ENCODE results near the gene ABCB8. TPM values are rescaled to one million over a fixed set of nuclear protein-coding genes. Genes with fewer than 3 reads are reported as not detected.

ABCB8 gene
- total RNA-seq: 10 to 100 TPM; 48.4 to 49.5 TPM

- ChIA-PET CTCF (interaction anchor here (0.7 to 3.2 kb wide), 24 partner anchors 9 to 250 kb away, joined by 3 to 33 read pairs (median 5); partner anchors contain the start of genes SLC4A2 and TMUB1), POLR2A (interaction anchor here (0.7 to 1.5 kb wide), 4 partner anchors 10 to 18 kb away, joined by 3 to 11 read pairs (median 9); no protein-coding TSS in a partner anchor)
- Mint-ChIP-seq H3K36me3 (peaks cover 2% of the 10 kb centered on the region), H3K9me3 (no peaks in the 10 kb centered on the region), H3K27me3 (no peaks in the 10 kb centered on the region), H3K4me1 (ENCODE audit: low read depth) (peaks cover 18% of the 10 kb centered on the region), H3K4me3 (peak within 1 kb of the TSS; percentile 94), H3K27ac (peak within 1 kb of the TSS; percentile 90)
- intact Hi-C loops (cut with micrococcal nuclease): loop anchor here (1.0 to 2.0 kb wide), 5 partner anchors 11 to 82 kb away; partner anchors contain the start of gene TMUB1
- DNase-seq: peak; percentile 99
These were observed at the start of gene ABCB8 for GRCh38 chr7:151028131-151028947. ABCB8 (plus strand) TSS chr7:151028450; CDS start chr7:151028516, 66 bp downstream.

- Mint-ChIP-seq H3K4me3 (no peak overlapping the region), H3K4me1 (ENCODE audit: low read depth) (peaks cover 19% of the 10 kb centered on the region), H3K9me3 (no peaks in the 10 kb centered on the region), H3K27ac (no peak overlapping the region), H3K36me3 (no peaks in the 10 kb centered on the region), H3K27me3 (peaks cover 33% of the 10 kb centered on the region)
- intact Hi-C loops (cut with micrococcal nuclease): loop anchor here (5.0 kb wide), 1 partner anchor 32 kb away; no protein-coding TSS in a partner anchor
- no peak for DNase-seq
- ChIA-PET POLR2A (no interaction called here), CTCF (interaction anchor here (1.0 to 3.0 kb wide), 6 partner anchors 9 to 81 kb away, joined by 3 to 15 read pairs (median 4); partner anchors contain the start of gene NOS3)
These were observed 48.4 kb upstream of the ABCB8 start for GRCh38 chr7:150979713-150980390.

- no peak overlapping the region for H3K27ac Mint-ChIP-seq
- no peaks in the 10 kb centered on the region for H3K36me3 Mint-ChIP-seq
- intact Hi-C loops (cut with micrococcal nuclease): no loop called here
- H3K27me3 Mint-ChIP-seq: peaks cover 29% of the 10 kb centered on the region
- CTCF ChIA-PET: interaction anchor here (0.9 to 3.0 kb wide), 5 partner anchors 11 to 143 kb away, joined by 3 to 15 read pairs (median 4); partner anchors contain the start of gene NOS3
- H3K4me3 Mint-ChIP-seq: no peak overlapping the region
- H3K4me1 Mint-ChIP-seq (ENCODE audit: low read depth): peaks cover 15% of the 10 kb centered on the region
- POLR2A ChIA-PET: no interaction called here
- DNase-seq: no peak
- H3K9me3 Mint-ChIP-seq: no peaks in the 10 kb centered on the region
These were observed 47.6 kb upstream of the ABCB8 start for GRCh38 chr7:150980663-150981062.

GRCh38 chr7:150981644-150982043 lies 46.6 kb upstream of the ABCB8 start:
- intact Hi-C loops (cut with micrococcal nuclease): no loop called here
- no peak for DNase-seq

GRCh38 chr7:150982351-150982750 lies 45.9 kb upstream of the ABCB8 start:
- no peaks in the 10 kb centered on the region for H3K36me3 Mint-ChIP-seq
- CTCF ChIA-PET: interaction anchor here (5.9 kb wide), 1 partner anchor 17 kb away, joined by 108 read pairs; no protein-coding TSS in a partner anchor
- no peak for DNase-seq
- no peak overlapping the region for H3K27ac Mint-ChIP-seq
- H3K27me3 Mint-ChIP-seq: peaks cover 19% of the 10 kb centered on the region
- peaks cover 13% of the 10 kb centered on the region for H3K4me1 Mint-ChIP-seq (ENCODE audit: low read depth)
- no peak overlapping the region for H3K4me3 Mint-ChIP-seq
- H3K9me3 Mint-ChIP-seq: no peaks in the 10 kb centered on the region
- POLR2A ChIA-PET: no interaction called here
- intact Hi-C loops (cut with micrococcal nuclease): no loop called here

More at GRCh38 chr7:150981644-150982043, 46.6 kb upstream of the ABCB8 start:
- Mint-ChIP-seq H3K27me3 (peaks cover 26% of the 10 kb centered on the region), H3K9me3 (no peaks in the 10 kb centered on the region), H3K27ac (no peak overlapping the region), H3K36me3 (no peaks in the 10 kb centered on the region), H3K4me1 (ENCODE audit: low read depth) (peaks cover 20% of the 10 kb centered on the region), H3K4me3 (no peak overlapping the region)
- POLR2A ChIA-PET: no interaction called here
- CTCF ChIA-PET: no interaction called here

GRCh38 chr7:150983893-150984368 lies 44.3 kb upstream of the ABCB8 start:
- Mint-ChIP-seq H3K4me1 (ENCODE audit: low read depth) (peaks cover 19% of the 10 kb centered on the region), H3K36me3 (no peaks in the 10 kb centered on the region), H3K4me3 (no peak overlapping the region), H3K27me3 (peaks cover 14% of the 10 kb centered on the region), H3K27ac (no peak overlapping the region), H3K9me3 (no peaks in the 10 kb centered on the region)
- ChIA-PET POLR2A (no interaction called here), CTCF (interaction anchor here (1.1 to 5.9 kb wide), 10 partner anchors 8 to 84 kb away, joined by 3 to 108 read pairs (median 6); no protein-coding TSS in a partner anchor)
- intact Hi-C loops (cut with micrococcal nuclease): no loop called here
- DNase-seq: peak; percentile 50

- Mint-ChIP-seq H3K9me3 (peaks cover 20% of the 10 kb centered on the region), H3K36me3 (peaks cover 1% of the 10 kb centered on the region), H3K27ac (no peak overlapping the region), H3K4me1 (ENCODE audit: low read depth) (peaks cover 22% of the 10 kb centered on the region), H3K4me3 (no peak overlapping the region), H3K27me3 (peaks cover 6% of the 10 kb centered on the region)
- peak; percentile 73 for DNase-seq
- CTCF ChIA-PET: interaction anchor here (0.5 to 5.9 kb wide), 39 partner anchors 8 to 547 kb away, joined by 3 to 108 read pairs (median 4); partner anchors contain the start of genes ABCB8 and TMEM176B
- intact Hi-C loops (cut with micrococcal nuclease): loop anchor here (1.0 kb wide), 1 partner anchor 23 kb away; no protein-coding TSS in a partner anchor
- POLR2A ChIA-PET: no interaction called here
These were observed 42.1 kb upstream of the ABCB8 start for GRCh38 chr7:150986099-150986512.

GRCh38 chr7:150986556-150986955 lies 41.7 kb upstream of the ABCB8 start:
- no peak overlapping the region for H3K27ac Mint-ChIP-seq
- DNase-seq: no peak
- POLR2A ChIA-PET: no interaction called here
- peaks cover 4% of the 10 kb centered on the region for H3K27me3 Mint-ChIP-seq
- intact Hi-C loops (cut with micrococcal nuclease): loop anchor here (1.0 kb wide), 1 partner anchor 23 kb away; no protein-coding TSS in a partner anchor
- CTCF ChIA-PET: interaction anchor here (0.6 to 5.9 kb wide), 29 partner anchors 8 to 208 kb away, joined by 3 to 108 read pairs (median 5); partner anchors contain the start of genes ABCB8 and TMEM176B
- H3K9me3 Mint-ChIP-seq: peaks cover 25% of the 10 kb centered on the region
- peaks cover 22% of the 10 kb centered on the region for H3K4me1 Mint-ChIP-seq (ENCODE audit: low read depth)
- H3K4me3 Mint-ChIP-seq: no peak overlapping the region
- peaks cover 3% of the 10 kb centered on the region for H3K36me3 Mint-ChIP-seq

GRCh38 chr7:150988230-150989226 lies 39.7 kb upstream of the ABCB8 start:
- DNase-seq: peak; percentile 79
- CTCF ChIA-PET: interaction anchor here (0.5 to 7.4 kb wide), 16 partner anchors 9 to 319 kb away, joined by 3 to 53 read pairs (median 4); no protein-coding TSS in a partner anchor
- intact Hi-C loops (cut with micrococcal nuclease): loop anchor here (1.0 kb wide), 2 partner anchors 90 to 210 kb away; no protein-coding TSS in a partner anchor
- Mint-ChIP-seq H3K9me3 (peaks cover 25% of the 10 kb centered on the region), H3K4me3 (no peak overlapping the region), H3K36me3 (peaks cover 3% of the 10 kb centered on the region), H3K27ac (no peak overlapping the region), H3K4me1 (ENCODE audit: low read depth) (peaks cover 22% of the 10 kb centered on the region), H3K27me3 (no peaks in the 10 kb centered on the region)
- POLR2A ChIA-PET: no interaction called here

- intact Hi-C loops (cut with micrococcal nuclease): no loop called here
- peaks cover 3% of the 10 kb centered on the region for H3K36me3 Mint-ChIP-seq
- peaks cover 25% of the 10 kb centered on the region for H3K9me3 Mint-ChIP-seq
- ChIA-PET CTCF (interaction anchor here (0.5 to 7.4 kb wide), 15 partner anchors 10 to 320 kb away, joined by 3 to 53 read pairs (median 5); no protein-coding TSS in a partner anchor), POLR2A (no interaction called here)
- no peaks in the 10 kb centered on the region for H3K27me3 Mint-ChIP-seq
- no peak overlapping the region for H3K4me3 Mint-ChIP-seq
- H3K27ac Mint-ChIP-seq: no peak overlapping the region
- no peak for DNase-seq
- peaks cover 27% of the 10 kb centered on the region for H3K4me1 Mint-ChIP-seq (ENCODE audit: low read depth)
These were observed 38.8 kb upstream of the ABCB8 start for GRCh38 chr7:150989456-150989855.
